LHCN-M2 (cell line): Measurements from ENCODE around the gene DROSHA. TPM values are rescaled to one million over a fixed set of nuclear protein-coding genes. Genes with fewer than 3 reads are reported as not detected.

ENCODE experiments used
- DNase-seq: peaks from one replicate; pipeline ENCODE4 v3.0.0-alpha.2; 2012; ENCODE audit warnings: low read depth
- total RNA-seq: library from RNA; depleted of rRNA; stranded (reverse); fragments of >200 nt; gene quantifications from 2 replicates; pipeline ENCODE4 v1.2.3, GENCODE V29; 2014

Gene DROSHA
- total RNA-seq, 1 experiment from 2014 or later = 40.8 TPM

DNA sequence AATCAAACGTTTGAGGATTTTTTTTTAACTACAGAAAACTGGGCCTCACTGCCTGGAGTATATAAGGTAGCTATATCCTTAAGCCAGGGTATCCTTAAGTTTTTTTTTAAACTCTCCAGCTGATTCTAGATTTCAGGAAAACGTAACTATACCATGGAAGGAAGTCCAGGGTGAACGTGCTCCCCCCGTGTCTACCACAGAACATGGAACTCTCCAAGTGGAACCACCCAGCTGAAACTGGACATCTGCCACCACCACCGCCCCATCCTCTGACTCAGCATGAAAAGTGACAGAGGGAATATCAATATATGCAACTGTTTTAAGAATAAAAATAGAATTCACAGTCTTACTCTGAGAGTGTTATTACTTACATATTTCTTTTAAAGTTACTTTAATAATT, 61.3 kb downstream of the DROSHA start:
- peak; percentile 88 for DNase-seq

DNA sequence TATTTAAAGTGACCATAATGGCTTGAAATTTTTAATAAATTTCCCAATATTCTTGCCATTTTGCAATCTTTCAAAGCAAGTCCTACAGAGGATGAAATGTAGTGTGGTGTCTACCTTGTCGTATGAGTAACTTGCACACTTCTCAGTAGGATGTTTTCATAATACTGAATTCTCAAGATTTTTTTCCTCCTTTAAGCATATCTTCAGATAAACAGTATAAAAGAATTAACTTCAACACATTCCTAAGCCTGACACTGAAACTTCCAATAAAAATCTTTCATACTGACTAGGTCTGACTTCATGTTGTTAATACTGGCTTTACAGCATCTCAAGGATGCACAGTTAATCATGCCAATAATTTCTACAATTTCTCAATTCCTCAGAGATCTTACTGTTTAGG, 62.0 kb downstream of the DROSHA start:
- DNase-seq = no peak

DNA sequence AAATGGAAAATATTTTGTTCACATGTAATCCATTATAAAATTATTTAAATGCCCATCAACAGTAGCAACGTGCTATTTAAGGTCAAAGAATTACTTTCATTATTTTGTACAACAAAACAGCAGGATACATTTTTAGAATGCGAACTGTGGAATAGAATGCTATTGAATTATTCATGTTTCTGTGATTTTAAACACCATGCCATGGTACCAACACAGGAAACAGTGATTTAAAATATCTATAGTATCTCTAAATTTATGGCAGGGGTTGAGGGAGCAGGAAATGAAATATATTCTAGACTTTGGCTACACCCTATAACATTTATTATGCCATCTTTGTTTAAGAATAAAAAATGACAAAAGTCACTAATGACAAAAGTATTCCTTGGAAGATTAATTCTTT, 62.4 kb downstream of the DROSHA start:
- no peak for DNase-seq

- DNase-seq = no peak
These were observed 66.6 kb downstream of the DROSHA start for GRCh38 chr5:31465291-31465690.

DNA sequence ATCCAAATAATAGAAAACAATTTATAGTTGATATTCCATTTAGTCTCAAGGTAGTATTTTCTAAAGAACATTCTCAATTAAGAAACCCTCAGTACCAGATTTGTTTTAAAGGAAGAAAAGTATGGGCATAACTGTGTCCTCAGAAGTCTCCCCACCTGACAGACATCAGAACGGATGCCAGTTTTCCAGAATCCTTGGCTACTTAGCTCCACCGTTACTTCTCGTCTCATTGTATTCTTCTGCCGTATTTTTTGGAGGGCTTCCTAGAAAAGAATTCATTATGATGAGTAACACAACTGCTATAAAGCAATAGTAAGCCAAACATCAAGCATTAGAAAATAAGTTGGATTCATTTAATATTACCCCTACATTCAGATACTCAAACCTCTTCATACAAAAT, 67.8 kb downstream of the DROSHA start:
- no peak for DNase-seq

DNA sequence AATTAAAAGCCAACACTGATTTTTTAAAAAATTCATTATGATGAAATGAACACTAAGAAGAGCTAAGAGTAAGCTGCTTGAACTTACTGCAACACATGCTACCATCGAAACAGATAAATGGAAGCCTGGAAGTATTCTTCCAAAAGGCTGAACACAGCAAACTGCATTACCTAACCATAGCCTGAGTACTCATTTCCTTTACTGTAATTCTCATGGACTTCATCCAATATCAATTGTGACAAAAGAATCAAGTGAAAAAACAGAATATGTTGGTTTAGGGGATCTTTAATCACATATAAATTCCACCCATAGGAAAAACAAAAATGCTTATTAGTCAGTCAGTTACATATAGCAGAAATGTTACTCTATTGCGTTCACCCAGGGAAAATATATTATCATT, 68.5 kb downstream of the DROSHA start:
- DNase-seq = no peak

DNA sequence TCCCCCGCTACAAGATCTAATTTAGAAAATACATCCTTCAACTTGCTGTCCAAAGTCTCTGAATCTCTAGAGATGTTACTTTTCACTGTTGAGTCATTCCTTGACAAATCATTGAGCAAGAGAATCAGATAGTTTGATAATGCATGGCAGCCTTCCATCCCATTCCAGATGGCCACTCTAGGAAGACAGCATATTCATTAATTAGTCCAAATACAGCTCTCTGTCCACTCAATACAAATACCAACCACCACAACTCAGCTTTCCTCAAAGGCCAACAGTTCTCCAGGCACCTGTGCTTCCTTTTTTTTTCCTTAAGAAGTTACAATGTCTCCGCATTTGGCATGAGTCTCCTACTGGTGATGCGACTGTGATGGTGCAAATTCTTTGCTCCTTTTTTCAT, 72.3 kb downstream of the DROSHA start:
- no peak for DNase-seq

GRCh38 chr5:31455172-31455571, 76.7 kb downstream of the DROSHA start:
- no peak for DNase-seq

GRCh38 chr5:31453522-31453921, 78.4 kb downstream of the DROSHA start:
- DNase-seq = no peak

- no peak for DNase-seq
These were observed 79.6 kb downstream of the DROSHA start for GRCh38 chr5:31452314-31452713.

DNA sequence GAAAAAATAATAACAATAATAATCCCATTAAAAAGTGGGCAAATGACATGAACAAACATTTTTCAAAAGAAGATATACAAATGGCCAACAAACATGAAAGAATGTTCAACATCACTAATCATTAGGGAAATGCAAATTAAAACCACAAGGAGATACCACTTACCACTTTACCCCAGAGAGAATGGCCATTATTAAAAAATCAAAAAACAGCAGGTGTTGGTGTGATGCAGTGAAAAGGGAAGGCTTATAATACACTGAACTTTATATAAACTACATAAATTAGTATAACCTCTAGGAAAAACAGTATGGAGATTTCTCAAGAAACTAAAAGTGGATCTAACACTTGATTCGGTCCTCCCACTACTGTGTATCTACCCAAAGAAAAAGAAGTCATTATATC, 81.9 kb downstream of the DROSHA start:
- no peak for DNase-seq

- no peak for DNase-seq
These were observed 82.7 kb downstream of the DROSHA start for GRCh38 chr5:31449174-31449573.

- no peak for DNase-seq
These were observed 86.8 kb downstream of the DROSHA start for GRCh38 chr5:31445041-31445600.

- no peak for DNase-seq
These were observed 88.3 kb downstream of the DROSHA start for GRCh38 chr5:31443572-31443971.

DNA sequence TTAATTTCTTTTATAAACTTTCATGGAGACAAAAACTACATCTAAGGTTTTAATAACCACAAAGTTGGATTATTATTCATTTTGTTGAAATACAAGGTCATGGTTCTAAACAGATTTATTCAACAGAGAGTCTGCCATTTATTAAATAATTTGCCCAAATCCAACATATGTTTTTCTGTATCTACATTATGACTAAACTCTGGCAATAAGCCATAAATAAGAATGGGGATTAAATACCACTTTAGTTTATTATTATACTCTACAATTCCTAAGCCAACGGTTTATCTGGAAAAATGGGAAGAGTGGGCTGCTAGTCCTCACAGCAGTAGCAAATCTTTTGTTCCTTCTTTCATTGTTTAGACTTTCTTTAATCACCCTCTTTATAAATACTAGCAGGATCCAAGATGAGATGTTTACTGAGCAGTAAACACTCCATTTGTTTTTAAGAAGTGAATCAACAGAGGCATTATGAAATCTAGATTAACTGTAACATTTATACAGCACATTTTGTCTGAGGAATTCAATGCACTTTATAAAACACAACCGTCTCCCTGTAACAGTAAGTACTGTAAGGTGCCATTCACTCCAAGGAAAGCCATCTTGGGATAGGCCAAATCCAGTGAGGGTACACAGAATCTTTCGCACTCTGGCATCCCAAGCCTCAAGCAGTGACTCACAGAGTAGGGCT, 89.7 kb downstream of the DROSHA start:
- DNase-seq = peak; percentile 55

DNA sequence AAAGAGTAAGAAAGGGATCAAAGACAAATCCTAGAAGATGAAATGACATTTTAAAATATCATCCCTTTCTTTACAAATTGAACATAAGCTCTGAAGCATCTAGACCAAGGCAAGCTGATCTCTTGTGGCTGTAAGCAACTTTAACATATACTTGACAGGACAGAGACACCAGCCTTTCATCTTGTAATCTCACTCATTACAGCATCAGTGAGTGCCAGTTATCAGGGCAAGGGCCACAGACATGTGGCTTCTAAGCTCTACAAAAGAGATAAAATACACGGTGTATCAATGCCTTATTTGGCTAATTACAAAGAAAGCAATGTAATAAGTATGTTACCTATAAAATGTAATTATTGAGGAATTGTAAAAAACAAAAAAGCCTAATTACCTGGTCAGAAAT, 95.0 kb downstream of the DROSHA start:
- no peak for DNase-seq

GRCh38 chr5:31435730-31436129, 96.2 kb downstream of the DROSHA start:
- no peak for DNase-seq

GRCh38 chr5:31434898-31435297, 97.0 kb downstream of the DROSHA start:
- DNase-seq = no peak

- DNase-seq = no peak
These were observed 98.7 kb downstream of the DROSHA start for GRCh38 chr5:31433229-31433628.

- no peak for DNase-seq
These were observed 104.1 kb downstream of the DROSHA start for GRCh38 chr5:31427724-31428309.

DNA sequence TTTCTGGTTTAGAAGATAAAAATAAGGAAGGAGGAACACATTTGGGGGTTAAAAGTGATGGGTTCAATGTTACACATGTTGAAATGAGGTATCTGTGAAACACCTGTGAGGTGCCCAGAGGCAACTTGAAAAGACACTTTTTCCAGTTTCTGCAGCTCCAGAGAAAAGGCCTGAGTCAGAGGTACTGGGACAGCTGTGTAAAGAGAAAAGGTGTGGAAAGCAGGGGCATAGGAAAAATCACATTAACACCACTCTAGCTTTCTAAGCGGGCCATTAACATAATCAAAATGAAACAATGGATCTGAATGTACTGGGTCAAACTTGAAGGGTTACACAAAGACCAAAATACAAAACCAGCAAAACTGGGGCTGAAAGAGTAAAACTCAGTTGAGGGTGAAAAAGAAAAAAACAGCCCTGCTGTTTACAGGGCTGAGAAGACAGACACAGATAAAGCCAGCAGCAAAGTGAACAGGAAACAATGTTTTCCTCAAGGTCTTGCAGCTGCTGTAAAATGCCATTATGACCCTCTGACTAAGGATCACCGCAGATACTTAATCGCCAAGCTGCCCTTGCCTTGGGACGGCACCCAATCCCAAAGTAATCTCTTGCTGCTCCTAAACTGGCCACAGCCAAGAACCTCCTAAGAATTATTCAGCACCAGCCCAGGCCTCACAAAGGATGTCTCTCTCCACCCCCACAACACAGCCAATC, 104.7 kb downstream of the DROSHA start:
- peak; percentile 59 for DNase-seq

- DNase-seq = no peak
These were observed 109.9 kb downstream of the DROSHA start for GRCh38 chr5:31421806-31422586.
